ENCODE results near the gene LAYN. TPM values are rescaled to one million over a fixed set of nuclear protein-coding genes. Genes with fewer than 3 reads are reported as not detected.

The LAYN gene
- total and polyA plus RNA-seq, 2 donors (not counting 3 experiments of a cell fraction or from before 2014, with no cell fraction given): 0.92 to 2.2 TPM

DNA sequence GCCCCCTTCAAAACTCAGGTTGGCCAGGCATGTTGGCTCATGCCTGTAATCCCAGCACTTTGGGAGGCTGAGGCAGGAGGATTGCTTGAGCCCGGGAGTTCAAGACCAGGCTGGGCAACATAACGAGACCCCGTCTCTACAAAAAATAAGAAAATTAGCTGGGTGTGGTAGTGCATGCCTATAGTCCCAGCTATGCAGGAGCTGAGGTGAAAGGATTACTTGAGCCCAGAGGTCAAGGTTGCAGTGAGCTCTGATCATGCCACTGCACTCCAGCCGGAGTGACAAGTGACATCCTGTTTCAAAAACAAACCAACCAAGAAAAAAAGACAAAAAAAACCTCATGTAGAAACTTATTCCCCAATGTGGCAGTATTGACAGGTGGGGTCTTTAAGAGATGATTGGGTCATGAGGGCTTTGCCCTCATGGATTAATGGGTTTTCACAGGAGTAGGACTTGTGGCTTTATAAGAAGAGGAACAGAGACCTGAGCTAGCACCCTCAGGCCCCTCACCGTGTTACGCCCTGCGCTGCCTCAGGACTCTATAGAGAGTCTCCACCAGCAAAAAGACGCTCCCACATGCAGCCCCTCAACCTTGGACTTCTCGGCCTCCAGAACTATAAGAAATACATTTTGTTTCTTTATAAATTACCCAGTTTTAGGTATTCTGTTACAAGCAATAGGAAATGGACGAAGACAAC lies 22.3 kb downstream of the LAYN start:
- H3K27me3 ChIP-seq (ENCODE audit: control insufficient read depth in 2 of 2, insufficient read depth in 2 of 2, low read length in 2 of 2): no peaks in the 10 kb centered on the region
- POLR2A ChIA-PET: no interaction called here
- dilution Hi-C loops (cut with MboI; ENCODE audit: extremely low pct_ligation_motif_present, low sequenced_read_pairs) (no loop called here), intact Hi-C loops (cut with micrococcal nuclease) (no loop called here)
- BruUV-seq (replicated peaks): no TSS peak
- no peak for DNase-seq (ENCODE audit: low read depth, low spot score)
- no peak overlapping the region for H3K9ac ChIP-seq (replicated peaks; ENCODE audit: extremely low read depth, insufficient read depth, low read length)
- H3K4me1 ChIP-seq (ENCODE audit: control insufficient read depth, extremely low read depth, insufficient read depth, low read length): no peaks in the 10 kb centered on the region
- H3K4me3 ChIP-seq (replicated peaks in 1 of 3; ENCODE audit: insufficient read depth in 1 of 3, low read depth in 1 of 3, low read length in 3 of 3): no peak overlapping the region
- CTCF ChIA-PET: interaction anchor here (1.7 to 4.0 kb wide), 3 partner anchors 12 to 279 kb away, joined by 9 to 15 read pairs (median 9); no protein-coding TSS in a partner anchor
- no peak for FAIRE-seq
- no peak overlapping the region for H3K4me2 ChIP-seq (ENCODE audit: insufficient read depth, low read length)
- no peaks in the 10 kb centered on the region for H3K9me3 ChIP-seq (replicated peaks; ENCODE audit: control insufficient read depth, insufficient read depth, low read length)
- no peak overlapping the region for H2AFZ ChIP-seq (ENCODE audit: low read depth, low read length)
- TF ChIP-seq, protein P1, sequence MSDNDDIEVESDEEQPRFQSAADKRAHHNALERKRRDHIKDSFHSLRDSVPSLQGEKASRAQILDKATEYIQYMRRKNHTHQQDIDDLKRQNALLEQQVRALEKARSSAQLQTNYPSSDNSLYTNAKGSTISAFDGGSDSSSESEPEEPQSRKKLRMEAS (IDR thresholded peaks at IDR 0.05; ENCODE audit: insufficient read depth, insufficient read length): no peak
- TF ChIP-seq GATA2 (IDR thresholded peaks at IDR 0.05; ENCODE audit: insufficient read depth, insufficient read length, low read depth, low read length) (no peak), POLR2AphosphoS5 (IDR thresholded peaks at IDR 0.05; ENCODE audit: insufficient read depth, low read depth, low read length) (no peak), POLR2A (IDR thresholded peaks at IDR 0.05; ENCODE audit: low read depth, low read length) (no peak)
- TF ChIP-seq, protein P2, sequence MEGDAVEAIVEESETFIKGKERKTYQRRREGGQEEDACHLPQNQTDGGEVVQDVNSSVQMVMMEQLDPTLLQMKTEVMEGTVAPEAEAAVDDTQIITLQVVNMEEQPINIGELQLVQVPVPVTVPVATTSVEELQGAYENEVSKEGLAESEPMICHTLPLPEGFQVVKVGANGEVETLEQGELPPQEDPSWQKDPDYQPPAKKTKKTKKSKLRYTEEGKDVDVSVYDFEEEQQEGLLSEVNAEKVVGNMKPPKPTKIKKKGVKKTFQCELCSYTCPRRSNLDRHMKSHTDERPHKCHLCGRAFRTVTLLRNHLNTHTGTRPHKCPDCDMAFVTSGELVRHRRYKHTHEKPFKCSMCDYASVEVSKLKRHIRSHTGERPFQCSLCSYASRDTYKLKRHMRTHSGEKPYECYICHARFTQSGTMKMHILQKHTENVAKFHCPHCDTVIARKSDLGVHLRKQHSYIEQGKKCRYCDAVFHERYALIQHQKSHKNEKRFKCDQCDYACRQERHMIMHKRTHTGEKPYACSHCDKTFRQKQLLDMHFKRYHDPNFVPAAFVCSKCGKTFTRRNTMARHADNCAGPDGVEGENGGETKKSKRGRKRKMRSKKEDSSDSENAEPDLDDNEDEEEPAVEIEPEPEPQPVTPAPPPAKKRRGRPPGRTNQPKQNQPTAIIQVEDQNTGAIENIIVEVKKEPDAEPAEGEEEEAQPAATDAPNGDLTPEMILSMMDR (IDR thresholded peaks at IDR 0.05; ENCODE audit: extremely low read depth in 1 of 2, insufficient read depth in 1 of 2, low read depth in 1 of 2, low read length in 2 of 2): no peak
- no peaks in the 10 kb centered on the region for H3K9me1 ChIP-seq (replicated peaks; ENCODE audit: control insufficient read depth, extremely low read depth, insufficient read depth, low read length)
- no peaks in the 10 kb centered on the region for H4K20me1 ChIP-seq (replicated peaks; ENCODE audit: control insufficient read depth, extremely low read depth, insufficient read depth, low read length)
- no peaks in the 10 kb centered on the region for H3K36me3 ChIP-seq (ENCODE audit: control insufficient read depth in 2 of 2, extremely low read depth in 1 of 2, insufficient read depth in 2 of 2, low read length in 2 of 2)
- no peak overlapping the region for H3K27ac ChIP-seq (ENCODE audit: insufficient read depth, low read depth, low read length)
- no peaks in the 10 kb centered on the region for H3K79me2 ChIP-seq (ENCODE audit: control insufficient read depth, insufficient read depth, low read length)
